ENCODE measurements around the gene CCND1.

Gene CCND1

GRCh38 chr11:69650832-69651344 lies 9.9 kb downstream of the CCND1 start:
- DNase-seq (ENCODE audit: insufficient read length, low spot score) = no peak
- TF ChIP-seq POLR2A (IDR thresholded peaks at IDR 0.05; ENCODE audit: low read depth, low read length) (no peak), SPI1 (IDR thresholded peaks at IDR 0.05; ENCODE audit: low read depth, low read length) (no peak), POLR2AphosphoS5 (IDR thresholded peaks at IDR 0.05; ENCODE audit: low read depth, low read length) (no peak), TAF1 (IDR thresholded peaks at IDR 0.05; ENCODE audit: low read depth, low read length) (no peak), POU2F2 (IDR thresholded peaks at IDR 0.05; ENCODE audit: low read depth, low read length) (no peak), PAX5 (IDR thresholded peaks at IDR 0.05; ENCODE audit: insufficient read depth, low read length, severe bottlenecking) (no peak)
- no peak for FAIRE-seq

- TF ChIP-seq SPI1 (IDR thresholded peaks at IDR 0.05; ENCODE audit: low read depth, low read length) (no peak), PAX5 (IDR thresholded peaks at IDR 0.05; ENCODE audit: insufficient read depth, low read length, severe bottlenecking) (no peak), POU2F2 (IDR thresholded peaks at IDR 0.05; ENCODE audit: low read depth, low read length) (no peak)
- FAIRE-seq (no peak), DNase-seq (ENCODE audit: insufficient read length, low spot score) (no peak)
These were observed 11.1 kb downstream of the CCND1 start for GRCh38 chr11:69651834-69652620.

- no peak for DNase-seq (ENCODE audit: insufficient read length, low spot score)
- TF ChIP-seq PAX5 (IDR thresholded peaks at IDR 0.05; ENCODE audit: insufficient read depth, low read length, severe bottlenecking) = no peak
- no peak for TF ChIP-seq POU2F2 (IDR thresholded peaks at IDR 0.05; ENCODE audit: low read depth, low read length)
- TF ChIP-seq POLR2A (IDR thresholded peaks at IDR 0.05; ENCODE audit: low read depth, low read length) = no peak
- TF ChIP-seq SPI1 (IDR thresholded peaks at IDR 0.05; ENCODE audit: low read depth, low read length) = no peak
- TF ChIP-seq TAF1 (IDR thresholded peaks at IDR 0.05; ENCODE audit: low read depth, low read length) = no peak
- TF ChIP-seq POLR2AphosphoS5 (IDR thresholded peaks at IDR 0.05; ENCODE audit: low read depth, low read length) = no peak
- FAIRE-seq = no peak
These were observed 12.0 kb downstream of the CCND1 start for GRCh38 chr11:69652999-69653398.

- FAIRE-seq = no peak
- DNase-seq (ENCODE audit: insufficient read length, low spot score) = no peak
- TF ChIP-seq POLR2AphosphoS5 (IDR thresholded peaks at IDR 0.05; ENCODE audit: low read depth, low read length) = no peak
- TF ChIP-seq SPI1 (IDR thresholded peaks at IDR 0.05; ENCODE audit: low read depth, low read length) = no peak
- TF ChIP-seq POU2F2 (IDR thresholded peaks at IDR 0.05; ENCODE audit: low read depth, low read length) = no peak
- TF ChIP-seq PAX5 (IDR thresholded peaks at IDR 0.05; ENCODE audit: insufficient read depth, low read length, severe bottlenecking) = no peak
- TF ChIP-seq TAF1 (IDR thresholded peaks at IDR 0.05; ENCODE audit: low read depth, low read length) = no peak
- TF ChIP-seq POLR2A (IDR thresholded peaks at IDR 0.05; ENCODE audit: low read depth, low read length) = no peak
These were observed 12.5 kb downstream of the CCND1 start for GRCh38 chr11:69653406-69653960.

DNA sequence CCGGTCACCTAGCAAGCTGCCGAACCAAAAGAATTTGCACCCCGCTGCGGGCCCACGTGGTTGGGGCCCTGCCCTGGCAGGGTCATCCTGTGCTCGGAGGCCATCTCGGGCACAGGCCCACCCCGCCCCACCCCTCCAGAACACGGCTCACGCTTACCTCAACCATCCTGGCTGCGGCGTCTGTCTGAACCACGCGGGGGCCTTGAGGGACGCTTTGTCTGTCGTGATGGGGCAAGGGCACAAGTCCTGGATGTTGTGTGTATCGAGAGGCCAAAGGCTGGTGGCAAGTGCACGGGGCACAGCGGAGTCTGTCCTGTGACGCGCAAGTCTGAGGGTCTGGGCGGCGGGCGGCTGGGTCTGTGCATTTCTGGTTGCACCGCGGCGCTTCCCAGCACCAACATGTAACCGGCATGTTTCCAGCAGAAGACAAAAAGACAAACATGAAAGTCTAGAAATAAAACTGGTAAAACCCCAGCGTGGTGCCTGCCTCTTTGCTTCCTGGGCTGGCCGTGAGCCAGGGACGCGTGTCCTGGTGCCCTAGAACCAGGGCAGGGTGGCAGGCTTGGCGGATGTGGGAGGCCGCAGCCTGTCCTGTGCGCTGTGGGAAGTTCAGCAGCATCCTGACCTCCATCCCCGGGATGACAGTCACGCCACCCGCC lies 13.2 kb downstream of the CCND1 start:
- no peak for TF ChIP-seq POLR2A (IDR thresholded peaks at IDR 0.05; ENCODE audit: low read depth, low read length)
- TF ChIP-seq POU2F2 (IDR thresholded peaks at IDR 0.05; ENCODE audit: low read depth, low read length) = no peak
- TF ChIP-seq SPI1 (IDR thresholded peaks at IDR 0.05; ENCODE audit: low read depth, low read length) = no peak
- FAIRE-seq (no peak), DNase-seq (ENCODE audit: insufficient read length, low spot score) (no peak)

DNA sequence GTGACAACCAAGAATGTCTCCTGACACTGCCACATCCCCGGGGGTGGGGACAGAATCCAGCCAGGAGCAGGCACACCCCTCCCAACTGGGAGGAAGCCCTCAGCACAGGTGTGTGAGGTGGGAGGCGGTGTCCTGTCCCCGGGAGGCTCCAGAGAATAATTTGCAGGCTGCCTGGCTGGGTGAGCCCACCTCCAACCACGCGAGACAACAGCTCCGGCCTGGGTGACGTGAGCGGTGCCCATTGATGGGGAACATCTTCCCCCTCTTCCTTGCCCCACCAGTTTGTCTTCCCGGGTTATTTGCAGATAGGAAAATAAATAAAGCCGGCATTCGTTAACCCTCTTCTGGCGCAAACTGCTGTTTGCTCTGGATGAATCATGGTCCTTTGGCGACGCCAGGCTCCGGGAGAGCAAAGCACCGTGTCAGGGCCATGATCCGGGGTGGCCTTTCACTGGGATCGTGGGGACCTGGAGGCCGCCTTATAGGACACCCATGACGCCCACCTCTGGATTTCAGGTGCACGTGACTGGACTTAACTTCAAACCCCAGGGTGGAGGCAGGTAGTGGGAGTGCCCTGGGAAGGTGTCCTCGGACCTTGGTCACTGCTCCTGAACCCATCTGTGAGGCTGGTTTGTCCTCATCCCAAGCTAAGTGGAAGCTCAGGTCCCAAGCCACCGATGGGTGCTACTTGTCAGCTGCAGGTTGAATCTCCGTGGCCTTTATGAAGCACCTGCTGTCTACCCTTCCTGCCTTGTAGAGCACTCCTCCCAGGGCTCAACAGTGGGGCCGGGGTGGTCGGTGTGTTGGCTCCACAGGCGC lies 13.9 kb downstream of the CCND1 start:
- DNase-seq (ENCODE audit: insufficient read length, low spot score) = no peak
- 0 out of 2 replicates have a peak, but pooled peaks have one; percentile 29 for TF ChIP-seq POLR2AphosphoS5 (IDR thresholded peaks at IDR 0.05; ENCODE audit: low read depth, low read length)
- no peak for TF ChIP-seq POU2F2 (IDR thresholded peaks at IDR 0.05; ENCODE audit: low read depth, low read length)
- no peak for FAIRE-seq

DNA sequence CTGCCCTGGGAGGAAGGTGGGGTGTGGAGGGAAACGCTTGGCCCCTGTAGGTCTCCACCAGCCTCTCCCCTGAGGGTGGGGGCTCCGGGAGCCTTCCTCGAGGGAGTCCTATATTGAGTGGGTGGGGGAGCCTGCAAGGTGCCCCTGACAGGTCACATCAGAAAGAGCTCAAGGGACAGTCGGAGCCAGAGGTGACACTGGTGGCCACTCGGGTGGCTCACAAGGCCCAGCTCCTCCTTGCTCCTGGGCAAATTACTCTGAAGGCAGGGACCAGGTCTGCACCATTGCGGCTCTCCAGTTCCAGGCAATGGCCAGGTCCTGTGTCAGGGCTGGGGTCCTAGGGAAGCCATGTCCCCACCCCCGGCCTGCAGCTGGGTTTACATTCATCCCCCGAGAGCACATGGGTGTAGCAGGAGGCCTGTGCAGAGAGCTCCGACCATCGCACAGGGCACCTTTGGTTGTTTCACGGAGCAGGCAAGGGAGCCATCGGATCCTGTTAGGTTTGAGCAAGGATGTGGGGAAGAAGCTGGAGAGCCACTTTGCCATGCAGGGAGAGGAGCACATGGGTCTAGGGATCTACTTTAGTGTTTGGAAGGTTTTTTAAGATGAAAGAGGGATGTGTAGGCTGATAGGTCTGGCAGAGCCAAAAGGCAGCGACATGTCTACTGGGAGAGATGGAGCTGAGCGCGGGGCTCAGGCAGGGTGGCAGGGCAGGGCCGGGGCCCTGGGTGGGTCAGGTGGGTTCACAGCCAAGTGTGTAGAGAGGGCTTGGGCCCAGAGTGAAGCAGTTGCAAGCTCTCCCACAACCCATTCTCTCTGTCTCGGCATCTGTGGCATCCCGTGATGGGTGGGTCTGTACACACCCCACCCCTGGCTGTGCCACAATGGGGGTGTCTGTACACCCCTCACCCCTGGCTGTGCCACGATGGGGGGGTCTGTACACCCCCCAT lies 14.8 kb downstream of the CCND1 start:
- FAIRE-seq (no peak), DNase-seq (ENCODE audit: insufficient read length, low spot score) (no peak)
- TF ChIP-seq TAF1 (IDR thresholded peaks at IDR 0.05; ENCODE audit: low read depth, low read length) (no peak), POLR2AphosphoS5 (IDR thresholded peaks at IDR 0.05; ENCODE audit: low read depth, low read length) (no peak), SPI1 (IDR thresholded peaks at IDR 0.05; ENCODE audit: low read depth, low read length) (no peak)

- TF ChIP-seq SPI1 (IDR thresholded peaks at IDR 0.05; ENCODE audit: low read depth, low read length) = no peak
- TF ChIP-seq PAX5 (IDR thresholded peaks at IDR 0.05; ENCODE audit: insufficient read depth, low read length, severe bottlenecking) = no peak
- TF ChIP-seq POU2F2 (IDR thresholded peaks at IDR 0.05; ENCODE audit: low read depth, low read length) = no peak
- no peak for TF ChIP-seq POLR2AphosphoS5 (IDR thresholded peaks at IDR 0.05; ENCODE audit: low read depth, low read length)
- TF ChIP-seq POLR2A (IDR thresholded peaks at IDR 0.05; ENCODE audit: low read depth, low read length) = no peak
- FAIRE-seq = no peak
These were observed 15.8 kb downstream of the CCND1 start for GRCh38 chr11:69656536-69657455.

More at GRCh38 chr11:69656536-69657455, 15.8 kb downstream of the CCND1 start:
- no peak for DNase-seq (ENCODE audit: insufficient read length, low spot score)

Measured in GM12891 (cell line).